NCI-H2196 treated with DMSO at 0.1 percent for 48 hours (cell line): Measurements from ENCODE around the gene NTN1.

Experiments used
- DNase-seq: peaks from one replicate; lab custom pipeline; 2025; ENCODE audit not compliant: unreplicated experiment; lab: John Stamatoyannopoulos, UW

NTN1 gene

GRCh38 chr17:9266697-9267117 lies 245.4 kb downstream of the NTN1 start:
- DNase-seq: no peak

GRCh38 chr17:9268546-9268945 lies 247.2 kb downstream of the NTN1 start:
- no peak for DNase-seq

GRCh38 chr17:9269350-9270035 lies 248.2 kb downstream of the NTN1 start:
- no peak for DNase-seq

- no peak for DNase-seq
Measured at GRCh38 chr17:9270921-9271320, 249.6 kb downstream of the NTN1 start.

- DNase-seq: no peak
Measured at GRCh38 chr17:9271989-9272388, 250.7 kb downstream of the NTN1 start.

- no peak for DNase-seq
Measured at GRCh38 chr17:9272501-9273200, 251.3 kb downstream of the NTN1 start.

GRCh38 chr17:9273428-9274391 lies 252.4 kb downstream of the NTN1 start:
- no peak for DNase-seq

GRCh38 chr17:9274973-9275372 lies 253.7 kb downstream of the NTN1 start:
- no peak for DNase-seq

GRCh38 chr17:9279893-9280292 lies 258.6 kb downstream of the NTN1 start:
- no peak for DNase-seq

- DNase-seq: no peak
Measured at GRCh38 chr17:9283909-9284308, 262.6 kb downstream of the NTN1 start.

- DNase-seq: no peak
Measured at GRCh38 chr17:9284884-9285283, 263.6 kb downstream of the NTN1 start.

- DNase-seq: no peak
Measured at GRCh38 chr17:9285602-9286427, 264.5 kb downstream of the NTN1 start.

- no peak for DNase-seq
Measured at GRCh38 chr17:9286434-9286833, 265.1 kb downstream of the NTN1 start.

GRCh38 chr17:9287306-9287705 lies 266.0 kb downstream of the NTN1 start:
- DNase-seq: no peak

GRCh38 chr17:9290226-9290613 lies 268.9 kb downstream of the NTN1 start:
- no peak for DNase-seq

GRCh38 chr17:9291912-9292560 lies 270.7 kb downstream of the NTN1 start:
- no peak for DNase-seq

GRCh38 chr17:9292561-9292941 lies 271.2 kb downstream of the NTN1 start:
- DNase-seq: no peak
